Measurements from ENCODE around the gene HYAL3. TPM values are rescaled to one million over a fixed set of nuclear protein-coding genes. Genes with fewer than 3 reads are reported as not detected.

HYAL3 gene
- total and polyA plus RNA-seq, 2 of the 13 experiments (the other 11 are each of a cell fraction or from before 2014, with no cell fraction given) = 5.5 to 10.4 TPM

- TF ChIP-seq ZBTB2 (CRISPR knock-in tag; IDR thresholded peaks at IDR 0.05; ENCODE audit: low read depth) (peak; percentile 65), FLYWCH1 (CRISPR knock-in tag; IDR thresholded peaks at IDR 0.05) (no peak), ZNF746 (CRISPR knock-in tag; IDR thresholded peaks at IDR 0.05) (no peak), ZFX (CRISPR knock-in tag; IDR thresholded peaks at IDR 0.05; ENCODE audit: low read depth) (peak; percentile 81), MTF1 (CRISPR knock-in tag; IDR thresholded peaks at IDR 0.05) (no peak), NFYB (CRISPR knock-in tag; IDR thresholded peaks at IDR 0.05) (peak; percentile 54), ZNF556 (CRISPR knock-in tag; IDR thresholded peaks at IDR 0.05; ENCODE audit: borderline replicate concordance) (no peak; the same call in 1 of the 2 replicates), MYNN (CRISPR knock-in tag; IDR thresholded peaks at IDR 0.05; ENCODE audit: low read depth) (no peak), TCF12 (IDR thresholded peaks at IDR 0.05) (no peak), TCF12 (CRISPR knock-in tag; IDR thresholded peaks at IDR 0.05) (no peak), ZNF549 (CRISPR knock-in tag; IDR thresholded peaks at IDR 0.05) (no peak), POGZ (CRISPR knock-in tag; IDR thresholded peaks at IDR 0.05) (peak; percentile 7; the same call in 1 of the 2 replicates), SETDB1 (CRISPR knock-in tag; IDR thresholded peaks at IDR 0.05; ENCODE audit: borderline replicate concordance) (no peak), MYPOP (CRISPR knock-in tag; IDR thresholded peaks at IDR 0.05) (peak; percentile 89; the same call in 1 of the 2 replicates), ZFP90 (CRISPR knock-in tag; IDR thresholded peaks at IDR 0.05; ENCODE audit: borderline replicate concordance) (peak; percentile 50; the same call in 1 of the 2 replicates), RARG (CRISPR knock-in tag; IDR thresholded peaks at IDR 0.05; ENCODE audit: low read depth) (no peak), AHR (CRISPR knock-in tag; IDR thresholded peaks at IDR 0.05) (0 out of 2 replicates have a peak, but pooled peaks have one; percentile 56), CCDC6 (CRISPR knock-in tag; IDR thresholded peaks at IDR 0.05) (peak; percentile 93; the same call in 1 of the 2 replicates), RXRA (CRISPR knock-in tag; IDR thresholded peaks at IDR 0.05) (peak; percentile 71), NFIC (IDR thresholded peaks at IDR 0.05; ENCODE audit: low read length) (no peak), USF2 (IDR thresholded peaks at IDR 0.05; ENCODE audit: low read depth, low read length) (no peak), USF2 (CRISPR knock-in tag; IDR thresholded peaks at IDR 0.05; ENCODE audit: borderline replicate concordance) (peak; percentile 40; the same call in 1 of the 2 replicates), ATF6 (CRISPR knock-in tag; conservative IDR thresholded peaks at IDR 0.05) (no peak)
These were observed at the start of gene HYAL3, which contains the start of gene NAA80 (continued) for GRCh38 chr3:50298836-50299637.
